Activated B cell treated with CpG ODN at 0.5 μM for 24 hours (primary cell): ENCODE results near the gene PGAM2. TPM values are rescaled to one million over a fixed set of nuclear protein-coding genes. Genes with fewer than 3 reads are reported as not detected.

Experiments
- ATAC-seq: fragments of 200-7000 bp; cut with Tn5 transposase; one replicate; pipeline ENCODE4 v1.10.0; 2021; ENCODE audit warnings: low read depth, mild to moderate bottlenecking, moderate library complexity
- CTCF ChIA-PET: fragments of 350-600 bp; sonication (Branson Sonifier 250); formaldehyde crosslinking; loops from one replicate; lab custom pipeline; 2021; ENCODE audit warnings: antibody characterized with exemption; lab: Charles Lee
- POLR2A ChIA-PET: fragments of 350-600 bp; sonication (Branson Sonifier 250); formaldehyde crosslinking; loops from one replicate; lab custom pipeline; 2021; ENCODE audit warnings: antibody characterized with exemption; lab: Charles Lee
- DNase-seq: peaks from one replicate; pipeline ENCODE4 v3.0.0; 2022
- H3K27ac Mint-ChIP-seq: one replicate; pipeline ENCODE4 v1.8.0; 2020; ENCODE audit warnings: mixed read lengths
- H3K27me3 Mint-ChIP-seq: one replicate; pipeline ENCODE4 v1.8.0; 2021; ENCODE audit warnings: mixed read lengths
- H3K36me3 Mint-ChIP-seq: one replicate; pipeline ENCODE4 v1.8.0; 2021; ENCODE audit warnings: low read depth, mixed read lengths
- H3K4me1 Mint-ChIP-seq: one replicate; pipeline ENCODE4 v1.8.0; 2021; ENCODE audit warnings: mixed read lengths
- H3K4me3 Mint-ChIP-seq: one replicate; pipeline ENCODE4 v1.8.0; 2020; ENCODE audit warnings: mild to moderate bottlenecking, mixed read lengths
- H3K9me3 Mint-ChIP-seq: one replicate; pipeline ENCODE4 v1.8.0; 2020; ENCODE audit warnings: mixed read lengths
- intact Hi-C: fragments of 100-400 bp; cut with micrococcal nuclease; formaldehyde crosslinking; loops from one replicate; pipeline ENCODE4 v1.15.1; 2024
- total RNA-seq: library from RNA; stranded (reverse); gene quantifications from 2 replicates; pipeline ENCODE4 v1.2.3, GENCODE V29; 2022
- TF ChIP-seq, protein P1 (sequence below): fragments of 200-600 bp; IDR thresholded peaks from one replicate; pipeline ENCODE4 v1.8.0; 2022; ENCODE audit warnings: antibody characterized with exemption, mild to moderate bottlenecking

PGAM2 gene
- total RNA-seq, 1 donor from 2014 or later, result 1.2 TPM

DNA sequence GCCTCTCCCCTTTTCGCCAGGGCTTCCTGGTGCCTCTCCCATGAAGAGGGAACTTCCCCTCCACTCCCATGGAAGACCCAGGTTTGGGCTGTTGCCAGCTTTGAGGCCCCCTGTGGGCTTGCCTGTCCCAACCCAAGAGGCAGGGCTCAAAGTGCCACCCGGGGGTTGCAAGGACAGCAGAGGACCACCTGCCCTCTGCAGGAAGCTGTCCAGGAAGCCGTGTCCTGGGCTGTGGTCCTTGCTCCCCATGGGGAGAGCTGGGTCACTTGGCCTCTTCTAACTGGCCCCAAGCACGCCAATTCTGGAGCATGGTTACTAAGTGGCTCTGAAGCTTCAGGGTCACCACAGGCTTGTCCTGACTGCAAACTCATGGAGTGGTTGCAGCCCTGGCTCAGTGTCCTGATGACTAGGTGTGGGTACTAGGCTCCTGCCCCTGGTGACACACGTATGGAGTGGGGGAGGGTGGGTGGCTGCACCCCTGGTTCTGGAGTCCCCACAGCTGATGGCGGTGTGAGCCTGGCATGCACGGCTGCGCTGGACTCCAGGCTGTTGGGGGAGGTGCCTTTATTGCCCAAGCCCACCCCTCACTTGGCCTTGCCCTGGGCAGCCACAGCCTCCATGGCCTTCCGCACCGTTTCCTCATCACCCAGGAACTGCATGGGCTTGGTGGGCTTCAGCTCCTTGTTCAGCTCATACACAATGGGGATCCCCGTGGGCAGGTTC lies 3.0 kb downstream of the PGAM2 start:
- H3K27ac Mint-ChIP-seq, result peak overlapping the region; percentile 39
- H3K27me3 Mint-ChIP-seq, result no peaks in the 10 kb centered on the region
- H3K36me3 Mint-ChIP-seq, result peaks cover 60% of the 10 kb centered on the region
- H3K4me1 Mint-ChIP-seq, result peaks cover 71% of the 10 kb centered on the region
- no peaks in the 10 kb centered on the region for H3K9me3 Mint-ChIP-seq
- TF ChIP-seq, protein P1, sequence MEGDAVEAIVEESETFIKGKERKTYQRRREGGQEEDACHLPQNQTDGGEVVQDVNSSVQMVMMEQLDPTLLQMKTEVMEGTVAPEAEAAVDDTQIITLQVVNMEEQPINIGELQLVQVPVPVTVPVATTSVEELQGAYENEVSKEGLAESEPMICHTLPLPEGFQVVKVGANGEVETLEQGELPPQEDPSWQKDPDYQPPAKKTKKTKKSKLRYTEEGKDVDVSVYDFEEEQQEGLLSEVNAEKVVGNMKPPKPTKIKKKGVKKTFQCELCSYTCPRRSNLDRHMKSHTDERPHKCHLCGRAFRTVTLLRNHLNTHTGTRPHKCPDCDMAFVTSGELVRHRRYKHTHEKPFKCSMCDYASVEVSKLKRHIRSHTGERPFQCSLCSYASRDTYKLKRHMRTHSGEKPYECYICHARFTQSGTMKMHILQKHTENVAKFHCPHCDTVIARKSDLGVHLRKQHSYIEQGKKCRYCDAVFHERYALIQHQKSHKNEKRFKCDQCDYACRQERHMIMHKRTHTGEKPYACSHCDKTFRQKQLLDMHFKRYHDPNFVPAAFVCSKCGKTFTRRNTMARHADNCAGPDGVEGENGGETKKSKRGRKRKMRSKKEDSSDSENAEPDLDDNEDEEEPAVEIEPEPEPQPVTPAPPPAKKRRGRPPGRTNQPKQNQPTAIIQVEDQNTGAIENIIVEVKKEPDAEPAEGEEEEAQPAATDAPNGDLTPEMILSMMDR, result no peak
- intact Hi-C loops, result no loop called here
- no peak for ATAC-seq
- DNase-seq, result peak; percentile 13
- POLR2A ChIA-PET, result interaction anchor here (0.5 to 1.6 kb wide), 2 partner anchors 9 to 18 kb away, joined by 6 to 8 read pairs; partner anchors contain the start of gene DBNL
- no peak overlapping the region for H3K4me3 Mint-ChIP-seq
- CTCF ChIA-PET, result no interaction called here

DNA sequence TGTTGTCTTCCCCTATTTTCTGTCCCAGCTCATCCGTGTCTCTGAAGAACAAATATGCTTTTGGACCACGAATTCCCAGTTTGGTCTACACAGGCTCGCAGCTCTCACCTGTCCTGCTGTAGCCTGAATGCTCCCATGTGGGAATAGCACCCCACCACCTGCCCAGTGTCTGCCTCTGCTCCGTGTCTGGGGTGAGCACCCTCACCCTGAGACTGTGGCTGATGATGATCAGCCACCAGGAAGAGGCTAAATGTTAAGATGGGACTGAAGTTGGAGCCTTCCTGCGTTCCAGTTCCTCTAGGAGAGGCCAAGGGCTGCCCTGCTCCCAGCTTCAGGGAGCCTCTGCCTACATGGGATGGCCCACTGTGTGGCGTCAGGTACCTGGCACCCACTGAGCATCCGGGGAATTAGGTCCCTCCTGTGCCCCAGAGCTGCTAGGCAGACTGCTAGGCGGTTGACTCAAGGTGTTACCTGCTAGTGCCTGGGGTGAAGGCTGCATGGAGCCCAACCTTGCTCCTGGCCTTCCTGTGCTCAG lies 3.7 kb downstream of the PGAM2 start:
- no peak for ATAC-seq
- Mint-ChIP-seq H3K4me1 (peaks cover 70% of the 10 kb centered on the region), H3K9me3 (no peaks in the 10 kb centered on the region), H3K4me3 (no peak overlapping the region), H3K27ac (peak overlapping the region; percentile 98), H3K36me3 (peaks cover 66% of the 10 kb centered on the region), H3K27me3 (no peaks in the 10 kb centered on the region)
- TF ChIP-seq, protein P1, result no peak
- DNase-seq, result peak; percentile 12
- intact Hi-C loops, result no loop called here
- CTCF ChIA-PET, result no interaction called here
- POLR2A ChIA-PET, result interaction anchor here (1.6 kb wide), 1 partner anchor 17 kb away, joined by 6 read pairs; the partner anchor contains the start of gene DBNL

DNA sequence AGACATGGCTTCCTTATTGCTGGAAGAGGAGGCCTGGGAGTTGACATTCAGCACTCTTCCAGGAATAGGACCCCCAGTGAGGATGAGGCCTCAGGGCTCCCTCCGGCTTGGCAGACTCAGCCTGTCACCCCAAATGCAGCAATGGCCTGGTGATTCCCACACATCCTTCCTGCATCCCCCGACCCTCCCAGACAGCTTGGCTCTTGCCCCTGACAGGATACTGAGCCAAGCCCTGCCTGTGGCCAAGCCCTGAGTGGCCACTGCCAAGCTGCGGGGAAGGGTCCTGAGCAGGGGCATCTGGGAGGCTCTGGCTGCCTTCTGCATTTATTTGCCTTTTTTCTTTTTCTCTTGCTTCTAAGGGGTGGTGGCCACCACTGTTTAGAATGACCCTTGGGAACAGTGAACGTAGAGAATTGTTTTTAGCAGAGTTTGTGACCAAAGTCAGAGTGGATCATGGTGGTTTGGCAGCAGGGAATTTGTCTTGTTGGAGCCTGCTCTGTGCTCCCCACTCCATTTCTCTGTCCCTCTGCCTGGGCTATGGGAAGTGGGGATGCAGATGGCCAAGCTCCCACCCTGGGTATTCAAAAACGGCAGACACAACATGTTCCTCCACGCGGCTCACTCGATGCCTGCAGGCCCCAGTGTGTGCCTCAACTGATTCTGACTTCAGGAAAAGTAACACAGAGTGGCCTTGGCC lies 4.3 kb downstream of the PGAM2 start:
- no peaks in the 10 kb centered on the region for H3K27me3 Mint-ChIP-seq
- no peak overlapping the region for H3K4me3 Mint-ChIP-seq
- no peaks in the 10 kb centered on the region for H3K9me3 Mint-ChIP-seq
- intact Hi-C loops, result no loop called here
- POLR2A ChIA-PET, result interaction anchor here (1.0 kb wide), 2 partner anchors 14 to 17 kb away, joined by 3 read pairs; no protein-coding TSS in a partner anchor
- peaks cover 72% of the 10 kb centered on the region for H3K36me3 Mint-ChIP-seq
- DNase-seq, result peak; percentile 7
- H3K4me1 Mint-ChIP-seq, result peaks cover 70% of the 10 kb centered on the region
- peak overlapping the region; percentile 98 for H3K27ac Mint-ChIP-seq
- ATAC-seq, result no peak
- CTCF ChIA-PET, result no interaction called here
- TF ChIP-seq, protein P1, result no peak

DNA sequence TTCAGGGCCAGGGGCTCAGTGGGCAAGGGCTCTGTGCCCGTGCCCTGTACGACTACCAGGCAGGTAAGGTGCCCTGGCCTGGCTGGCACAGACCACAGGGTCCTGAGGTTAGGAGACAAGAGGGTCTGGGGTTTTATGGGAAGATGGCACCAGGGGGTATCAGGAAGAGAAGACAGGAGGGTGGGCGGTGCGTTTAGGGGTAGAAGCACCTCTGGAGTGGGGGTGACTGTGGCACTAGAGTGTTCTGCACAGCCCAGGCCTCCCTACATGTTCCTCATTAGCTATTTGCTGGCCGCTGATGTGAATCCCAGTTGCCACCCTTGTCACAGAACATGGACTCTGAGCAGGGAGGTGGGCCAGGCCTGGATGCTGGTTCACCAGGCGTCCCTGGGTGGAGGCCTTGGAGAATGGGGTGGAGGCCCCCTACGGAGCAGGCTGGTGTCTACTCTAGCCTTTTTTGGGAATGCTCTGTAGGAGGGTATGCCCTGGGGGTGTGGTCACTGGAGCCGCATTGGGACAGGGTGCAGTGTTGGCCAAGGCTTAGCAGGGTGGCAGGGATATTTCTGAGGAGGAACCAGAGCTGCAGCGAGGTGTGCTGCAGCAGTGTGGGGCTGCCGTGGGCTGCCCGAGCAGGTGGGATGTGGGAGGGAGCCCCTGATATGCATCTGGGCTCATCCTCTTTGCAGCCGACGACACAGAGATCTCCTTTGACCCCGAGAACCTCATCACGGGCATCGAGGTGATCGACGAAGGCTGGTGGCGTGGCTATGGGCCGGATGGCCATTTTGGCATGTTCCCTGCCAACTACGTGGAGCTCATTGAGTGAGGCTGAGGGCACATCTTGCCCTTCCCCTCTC lies 5.0 kb downstream of the PGAM2 start:
- intact Hi-C loops, result no loop called here
- Mint-ChIP-seq H3K9me3 (no peaks in the 10 kb centered on the region), H3K27ac (peak overlapping the region; percentile 98), H3K27me3 (no peaks in the 10 kb centered on the region), H3K36me3 (peaks cover 80% of the 10 kb centered on the region), H3K4me3 (peak overlapping the region; percentile 82), H3K4me1 (peaks cover 70% of the 10 kb centered on the region)
- TF ChIP-seq, protein P1, result no peak
- POLR2A ChIA-PET, result interaction anchor here (1.0 to 2.3 kb wide), 3 partner anchors 13 to 21 kb away, joined by 3 to 9 read pairs (median 3); no protein-coding TSS in a partner anchor
- DNase-seq, result peak; percentile 14
- no peak for ATAC-seq
- CTCF ChIA-PET, result no interaction called here
